Adrenal gland (tissue), 12 donors: ENCODE measurements around the gene NSRP1. TPM values are rescaled to one million over a fixed set of nuclear protein-coding genes. Genes with fewer than 3 reads are reported as not detected.

Source experiments
- DNase-seq, 7 donors: peaks; one replicate each; pipeline ENCODE4 v3.0.0-alpha.2; 2019 to 2020
- H3K27ac ChIP-seq, 5 donors: fragments of 200-600 bp; sonication (generic) in 4 of 5; 1 replicate in 3 of 5; 2 replicates in 2 of 5; pipeline versions ENCODE4 v1.5.1 to v1.8.0; 2016 to 2020; ENCODE audit warnings: mild to moderate bottlenecking in 1 of 5
- H3K27me3 ChIP-seq: fragments of 200-600 bp; 2 replicates; pipeline ENCODE4 v1.8.0; 2021
- H3K36me3 ChIP-seq, 2 donors: fragments of 200-600 bp; replicated peaks in 1 of 2; 1 replicate in 1 of 2; 2 replicates in 1 of 2; pipeline versions ENCODE4 v1.5.1 to v1.8.0; 2018 to 2022
- H3K4me1 ChIP-seq, 2 donors: fragments of 200-600 bp; replicated peaks in 1 of 2; 1 replicate in 1 of 2; 2 replicates in 1 of 2; pipeline versions ENCODE4 v1.5.1 to v1.8.0; 2018 to 2021
- H3K4me3 ChIP-seq, 4 donors: fragments of 200-600 bp; sonication (generic) in 3 of 4; one replicate each; pipeline ENCODE4 v1.5.1; 2016 to 2018
- H3K9me3 ChIP-seq, 3 donors: fragments of 200-600 bp; sonication (generic) in 1 of 3; replicated peaks in 1 of 3; 1 replicate in 2 of 3; 2 replicates in 1 of 3; pipeline versions ENCODE4 v1.5.1 to v1.8.0; 2016 to 2021
- CTCF ChIP-seq, 6 experiments: fragments of 450-650 bp in 4 of 6; fragments of 200-600 bp in 2 of 6; sonication (generic) in 1 of 6; IDR thresholded peaks; 1 replicate in 5 of 6; 2 replicates in 1 of 6; pipeline versions ENCODE4 v1.5.1 to v1.8.0; 2016 to 2021; ENCODE audit warnings: antibody characterized with exemption in 6 of 6, mild to moderate bottlenecking in 2 of 6, moderate library complexity in 1 of 6
- POLR2A ChIP-seq, 2 donors: fragments of 450-650 bp; IDR thresholded peaks; one replicate each; pipeline ENCODE4 v1.6.1; 2017; ENCODE audit warnings: antibody characterized with exemption in 2 of 2, mild to moderate bottlenecking in 2 of 2, moderate library complexity in 1 of 2
- WGBS, 4 donors: extraction: QIAGEN DNeasy Blood & Tissue Kit in 2 of 4; methylation state at CpG; one replicate each; pipeline versions ENCODE4 v1.1.5 to v1.1.7; 2013 to 2017; 5-methylcytosine and 5-hydroxymethylcytosine counted together
- intact Hi-C, 2 donors: fragments of 100-400 bp; cut with DNase I; formaldehyde crosslinking; loops; one replicate each; pipeline versions ENCODE4 v1.14.1 to v1.15.0; 2022 to 2023
- polyA plus RNA-seq, 3 donors: library from polyadenylated mRNA; stranded (reverse); fragments of 200-250 nt in 2 of 3; fragments of 350-450 nt in 1 of 3; fragmentation: Illumina TruSeq in 1 of 3; extraction: RNeasy Lipid Tissue Mini Kit (QIAGEN cat#74804) in 1 of 3; gene quantifications; one replicate each; pipeline ENCODE4 v1.2.3, GENCODE V29; 2013 to 2014
- total RNA-seq, 9 donors: library from RNA; depleted of rRNA in 4 of 9; stranded (reverse); fragments of >200 nt in 4 of 9; fragments of 120-200 nt in 1 of 9; fragmentation: NEBNext Ultra II Directional in 1 of 9; extraction: Animal tissue kit (Norgen Biotek cat#: 25700) in 1 of 9; gene quantifications; one replicate each; pipeline versions ENCODE4 v1.1.0 to v1.2.4, GENCODE V29; 2013 to 2023
- donor health status: healthy with polysubstance abuse.
- donor health status: Bipolar disorder and iron deficiency.
- donor health status: DM: yes; HTN: yes; CAD: no.
- donor health status: DM: no; HTN: no; CAD: no.
- donor health status: DM: no; HTN: no; CAD: no.
- donor health status: DM: yes; HTN: yes; CAD: no.

The NSRP1 gene
- total and polyA plus RNA-seq, 12 donors: 8.9 to 63.6 (median 22.1) TPM

- no peak for TF ChIP-seq POLR2A (IDR thresholded peaks at IDR 0.05)
- TF ChIP-seq CTCF (IDR thresholded peaks at IDR 0.05): no peak
- 47 to 58% (median 53%) methylated on average over 3 of the region's 3 CpGs for WGBS, 4 donors
These were observed 91.6 kb downstream of the NSRP1 start for GRCh38 chr17:30208214-30208613.

GRCh38 chr17:30209930-30210329, 93.3 kb downstream of the NSRP1 start:
- Histone ChIP-seq H3K27ac (no peak overlapping the region), H3K4me3 (no peak overlapping the region), H3K9me3 (no peaks in the 10 kb centered on the region), H3K27me3 (peaks cover 6% of the 10 kb centered on the region), H3K4me1 (no peaks in the 10 kb centered on the region), H3K36me3 (no peaks in the 10 kb centered on the region)
- 88 to 92% (median 91%) methylated on average over 7 of the region's 7 CpGs for WGBS, 4 donors
- TF ChIP-seq POLR2A (IDR thresholded peaks at IDR 0.05) (no peak), CTCF (IDR thresholded peaks at IDR 0.05) (no peak)
- DNase-seq: no peak
- intact Hi-C loops: no loop called here

More at GRCh38 chr17:30208214-30208613, 91.6 kb downstream of the NSRP1 start:
- Histone ChIP-seq H3K9me3 (no peaks in the 10 kb centered on the region), H3K4me1 (no peaks in the 10 kb centered on the region), H3K4me3 (no peak overlapping the region), H3K27ac (no peak overlapping the region), H3K27me3 (peaks cover 6% of the 10 kb centered on the region), H3K36me3 (no peaks in the 10 kb centered on the region)
- DNase-seq: no peak
- intact Hi-C loops: no loop called here

- no peaks in the 10 kb centered on the region for H3K36me3 ChIP-seq
- H3K27me3 ChIP-seq: peaks cover 3% of the 10 kb centered on the region
- 85 to 92% (median 90%) methylated on average over 11 of the region's 11 CpGs for WGBS, 4 donors
- H3K4me3 ChIP-seq: no peak overlapping the region
- DNase-seq: no peak
- H3K27ac ChIP-seq: no peak overlapping the region
- no peaks in the 10 kb centered on the region for H3K9me3 ChIP-seq
- H3K4me1 ChIP-seq: no peaks in the 10 kb centered on the region
- TF ChIP-seq POLR2A (IDR thresholded peaks at IDR 0.05) (no peak), CTCF (IDR thresholded peaks at IDR 0.05) (no peak)
- intact Hi-C loops: no loop called here
These were observed 93.8 kb downstream of the NSRP1 start for GRCh38 chr17:30210366-30210765.

- no peaks in the 10 kb centered on the region for H3K36me3 ChIP-seq
- no peaks in the 10 kb centered on the region for H3K4me1 ChIP-seq
- no peak for TF ChIP-seq CTCF (IDR thresholded peaks at IDR 0.05)
- TF ChIP-seq POLR2A (IDR thresholded peaks at IDR 0.05): no peak
- intact Hi-C loops: no loop called here
- DNase-seq: no peak
- H3K4me3 ChIP-seq: no peak overlapping the region
- no peaks in the 10 kb centered on the region for H3K27me3 ChIP-seq
- WGBS, 4 donors: 91 to 95% (median 94%) methylated on average over 8 to 10 of the region's 10 CpGs
- H3K27ac ChIP-seq: no peak overlapping the region
- H3K9me3 ChIP-seq: no peaks in the 10 kb centered on the region
These were observed 94.3 kb downstream of the NSRP1 start for GRCh38 chr17:30210901-30211300.
